ENCODE data around the gene TMEM214. TPM values are rescaled to one million over a fixed set of nuclear protein-coding genes. Genes with fewer than 3 reads are reported as not detected.

TMEM214 gene
- total RNA-seq, 1 donor = 71.6 TPM

GRCh38 chr2:27042985-27043634 lies 10.3 kb downstream of the TMEM214 start:
- peak; percentile 24 for DNase-seq (ENCODE audit: low read depth)
- no peak for TF ChIP-seq CTCF (IDR thresholded peaks at IDR 0.05; ENCODE audit: insufficient read depth, low read length)
- H3K4me3 ChIP-seq (ENCODE audit: low read depth, low read length) = no peak overlapping the region

DNA sequence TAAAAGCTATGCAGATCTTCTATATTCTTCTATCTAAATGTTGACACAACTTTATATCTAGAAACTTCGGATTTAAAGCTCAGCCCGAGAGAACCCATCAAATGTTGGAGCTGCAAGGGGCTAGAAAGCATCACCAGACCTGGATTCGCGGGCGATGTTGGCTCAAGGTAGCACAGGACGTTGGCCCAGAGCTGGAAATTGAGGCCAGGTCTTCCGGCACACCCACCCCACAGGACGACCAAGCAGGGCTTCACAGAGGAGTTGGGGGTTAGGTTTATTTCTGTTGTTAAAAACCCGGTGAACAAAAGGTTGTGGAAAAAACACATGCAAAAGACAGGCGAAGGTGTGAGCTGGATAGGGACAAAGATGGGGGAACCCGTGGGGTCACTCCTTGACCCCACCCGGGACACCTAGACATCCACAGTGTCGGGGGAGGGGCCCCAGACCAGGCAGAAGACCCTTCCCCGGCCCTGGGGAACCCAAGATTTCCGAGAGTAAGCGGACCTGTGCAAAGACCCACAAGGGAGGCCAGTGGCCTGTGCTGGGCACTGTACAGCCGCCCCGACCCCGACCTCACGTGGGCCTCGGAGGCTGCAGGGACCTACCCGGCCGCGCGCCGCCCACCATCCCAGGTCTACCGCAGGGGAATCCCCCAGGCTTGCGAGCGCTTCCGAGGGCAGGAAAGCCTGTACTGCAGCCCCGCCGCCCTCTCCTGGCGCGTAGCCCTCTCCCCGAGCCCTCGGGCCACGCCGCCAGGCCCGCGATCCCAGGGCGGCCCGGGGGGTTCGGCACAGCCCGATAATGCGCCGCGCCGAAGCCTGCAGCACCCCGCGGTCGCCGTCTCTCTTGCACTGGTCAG lies 16.9 kb downstream of the TMEM214 start:
- H3K4me3 ChIP-seq (ENCODE audit: low read depth, low read length) = peak overlapping the region; percentile 86
- DNase-seq (ENCODE audit: low read depth) = no peak
- TF ChIP-seq CTCF (IDR thresholded peaks at IDR 0.05; ENCODE audit: insufficient read depth, low read length) = no peak

GRCh38 chr2:27050281-27050995 lies 17.7 kb downstream of the TMEM214 start:
- peak overlapping the region; percentile 87 for H3K4me3 ChIP-seq (ENCODE audit: low read depth, low read length)
- peak; percentile 62 for TF ChIP-seq CTCF (IDR thresholded peaks at IDR 0.05; ENCODE audit: insufficient read depth, low read length)
- peak; percentile 99 for DNase-seq (ENCODE audit: low read depth)

DNA sequence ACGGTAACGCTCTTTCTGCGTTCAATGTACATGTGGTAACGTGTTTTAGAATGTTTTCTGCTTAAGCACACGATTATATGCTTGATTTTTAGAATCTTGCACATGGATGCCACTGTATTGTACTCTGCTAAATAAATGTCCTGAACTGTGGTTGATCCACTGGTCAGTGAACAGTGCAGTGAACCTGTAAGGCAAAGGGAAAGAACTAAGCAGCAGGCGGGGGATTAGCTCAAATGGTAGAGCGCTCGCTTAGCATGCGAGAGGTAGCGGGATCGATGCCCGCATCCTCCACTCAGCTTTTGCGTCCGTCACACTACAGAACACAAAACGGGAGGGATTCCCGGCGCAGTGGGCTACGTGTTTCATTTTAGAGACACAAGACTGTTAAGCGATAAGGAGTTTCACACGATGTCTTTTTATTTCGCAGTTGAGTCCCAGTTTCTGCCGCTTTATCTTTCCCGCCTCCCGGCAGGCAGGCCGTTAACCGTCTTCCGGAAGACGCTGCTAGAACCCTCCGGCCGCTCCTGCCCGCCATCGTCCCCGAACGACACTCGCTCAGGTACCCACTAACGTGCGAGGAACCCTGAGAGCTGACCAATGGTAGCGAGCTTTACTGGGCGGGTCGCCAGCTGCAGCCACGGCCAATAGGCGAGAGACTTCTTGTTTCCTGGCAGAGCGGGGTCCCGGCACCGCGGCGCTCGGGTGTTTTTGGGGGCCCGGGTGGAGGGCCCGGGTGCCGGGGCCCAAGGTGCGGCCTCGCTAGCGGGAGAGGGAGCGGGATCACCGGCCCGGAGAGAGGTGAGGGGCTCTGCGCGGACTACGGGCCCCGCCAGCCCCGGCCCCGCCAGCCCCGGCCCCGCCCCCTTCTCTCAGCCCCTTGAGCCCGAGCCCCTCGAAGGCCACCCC lies 18.5 kb downstream of the TMEM214 start, which contains the start of gene AGBL5:
Gene AGBL5 (plus strand): TSS at position 673 of the 906 bp plus-strand sequence. CDS start 1,291 bp downstream, outside the sequence.
- TF ChIP-seq CTCF (IDR thresholded peaks at IDR 0.05; ENCODE audit: insufficient read depth, low read length) = no peak
- peak; percentile 94 for DNase-seq (ENCODE audit: low read depth)
- H3K4me3 ChIP-seq (ENCODE audit: low read depth, low read length) = peak within 1 kb of the TSS; percentile 87

- peak overlapping the region; percentile 87 for H3K4me3 ChIP-seq (ENCODE audit: low read depth, low read length)
- no peak for TF ChIP-seq CTCF (IDR thresholded peaks at IDR 0.05; ENCODE audit: insufficient read depth, low read length)
- DNase-seq (ENCODE audit: low read depth) = no peak
Measured at GRCh38 chr2:27051902-27052645, 19.3 kb downstream of the TMEM214 start.

Data from fibroblast of the aortic adventitia (primary cell).